Non-pigmented ciliary epithelial cell (primary cell): ENCODE measurements around the gene SYT3.

Experiments
- DNase-seq: peaks from one replicate; pipeline ENCODE4 v3.0.0-alpha.2; 2010; ENCODE audit warnings: low read depth

The SYT3 gene

DNA sequence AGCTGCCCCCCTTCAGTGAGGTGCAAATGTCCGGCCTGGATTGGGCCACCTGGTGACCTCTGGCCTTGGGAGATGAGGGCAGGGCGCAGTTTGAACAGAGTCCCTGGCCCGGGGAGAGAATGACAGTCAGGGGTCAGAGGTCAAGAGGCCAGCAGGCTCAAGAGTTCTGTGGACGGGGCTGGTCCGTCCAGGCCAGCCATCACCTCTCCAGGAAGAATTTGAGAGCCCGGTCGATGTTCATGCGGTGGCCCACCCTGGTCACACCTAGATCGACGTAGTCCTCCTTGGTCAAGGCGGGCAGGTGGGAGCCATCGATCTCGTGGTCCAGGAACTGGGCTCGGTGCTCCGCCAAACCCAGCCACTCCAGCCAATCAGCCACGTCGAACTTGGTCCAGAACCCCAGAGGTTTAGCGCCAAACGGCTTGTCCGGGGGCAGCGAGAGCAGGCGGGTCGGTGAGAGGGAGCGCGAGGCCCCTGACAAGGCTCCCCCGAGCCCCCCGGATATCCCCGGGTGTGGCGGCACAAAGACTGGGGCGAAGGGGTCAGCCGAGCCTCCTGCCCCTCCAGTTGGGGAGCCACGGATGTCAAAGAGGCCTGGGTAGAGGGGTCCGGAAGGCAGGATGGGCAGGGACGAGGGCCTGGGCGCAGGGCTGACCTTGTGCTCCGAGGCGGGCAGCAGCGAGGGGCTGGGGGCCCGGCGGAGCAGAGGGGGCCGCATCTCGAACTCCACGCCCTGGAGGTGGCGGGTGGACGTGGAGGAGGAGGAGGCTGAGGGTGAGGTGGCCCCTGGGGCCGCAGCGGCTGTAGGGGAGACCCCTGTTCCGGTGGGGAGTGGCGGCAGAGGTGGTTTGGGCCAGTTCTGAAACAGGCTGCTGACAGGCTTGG is 22.3 kb upstream of the SYT3 start:
- no peak for DNase-seq

DNA sequence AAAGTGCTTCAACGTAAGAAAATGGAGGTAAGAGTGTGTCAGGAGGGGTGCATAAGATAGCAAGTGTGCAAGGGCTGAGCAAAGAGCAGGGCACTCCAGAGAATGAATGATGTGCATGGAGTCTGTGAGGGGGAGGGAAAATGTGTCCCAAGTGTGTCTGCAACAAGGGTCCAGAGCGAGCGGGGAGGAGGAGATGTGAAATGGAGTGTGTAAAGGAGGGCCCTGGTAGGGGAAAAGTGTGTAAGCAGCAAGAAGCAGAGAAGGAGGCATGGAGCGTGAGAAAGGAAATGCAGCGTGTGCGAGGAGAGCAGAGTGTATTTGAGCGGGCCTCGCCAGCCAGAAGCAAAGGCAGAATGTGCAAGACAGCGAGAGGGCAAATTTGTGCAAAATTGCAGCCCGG is 21.3 kb upstream of the SYT3 start:
- no peak for DNase-seq

DNA sequence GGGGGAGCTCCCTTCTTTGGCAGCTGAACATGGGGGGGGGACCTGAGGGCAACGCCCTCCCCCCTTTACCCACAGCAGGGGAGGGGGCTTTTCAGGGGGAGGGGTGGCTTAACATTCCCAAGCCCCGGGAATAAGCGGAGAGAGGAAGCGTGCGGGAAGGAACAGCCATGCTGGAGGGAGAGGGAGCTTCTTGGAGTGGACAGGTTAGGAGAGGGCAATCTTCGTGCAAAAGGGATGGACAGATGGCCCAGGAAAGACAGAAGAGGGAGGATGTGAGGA is 20.3 kb upstream of the SYT3 start:
- no peak for DNase-seq

DNA sequence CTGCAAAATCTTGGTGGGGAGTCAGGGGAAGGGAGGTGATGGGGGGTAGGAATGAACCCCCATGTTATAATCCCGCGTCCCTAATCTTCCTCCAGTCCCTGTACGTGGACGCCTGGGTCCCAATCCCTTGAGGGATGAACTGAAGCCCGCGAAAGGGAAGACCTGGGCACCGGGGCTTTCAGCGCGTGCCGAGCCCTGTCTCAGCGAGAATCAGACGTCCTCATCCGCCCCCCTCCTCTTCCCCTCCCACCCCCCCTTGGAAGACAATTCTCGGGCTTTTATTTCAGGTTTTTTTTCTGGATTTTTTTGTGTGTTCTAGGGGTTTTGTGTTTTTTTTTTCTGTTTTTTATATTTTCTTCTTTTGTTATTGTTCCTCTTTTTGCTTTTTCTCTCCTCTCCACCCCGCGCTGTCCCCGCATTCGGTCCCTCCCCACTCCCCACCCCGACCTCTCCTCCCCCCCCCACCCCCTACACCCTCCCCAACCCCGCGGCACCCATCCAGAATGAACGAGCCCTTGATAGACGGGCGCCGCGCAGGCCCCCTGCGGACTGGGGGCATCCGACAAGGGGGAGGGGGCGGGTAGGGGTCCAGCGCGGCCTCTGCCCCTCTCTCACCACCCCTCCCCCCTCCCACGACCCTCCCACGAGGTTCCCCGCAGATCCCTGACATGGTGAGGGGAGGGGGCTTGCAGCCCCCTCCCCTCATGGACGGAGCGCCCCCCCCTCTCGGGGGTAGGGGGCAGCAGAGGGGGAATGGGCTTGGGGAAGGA is 19.8 kb upstream of the SYT3 start:
- no peak for DNase-seq

DNA sequence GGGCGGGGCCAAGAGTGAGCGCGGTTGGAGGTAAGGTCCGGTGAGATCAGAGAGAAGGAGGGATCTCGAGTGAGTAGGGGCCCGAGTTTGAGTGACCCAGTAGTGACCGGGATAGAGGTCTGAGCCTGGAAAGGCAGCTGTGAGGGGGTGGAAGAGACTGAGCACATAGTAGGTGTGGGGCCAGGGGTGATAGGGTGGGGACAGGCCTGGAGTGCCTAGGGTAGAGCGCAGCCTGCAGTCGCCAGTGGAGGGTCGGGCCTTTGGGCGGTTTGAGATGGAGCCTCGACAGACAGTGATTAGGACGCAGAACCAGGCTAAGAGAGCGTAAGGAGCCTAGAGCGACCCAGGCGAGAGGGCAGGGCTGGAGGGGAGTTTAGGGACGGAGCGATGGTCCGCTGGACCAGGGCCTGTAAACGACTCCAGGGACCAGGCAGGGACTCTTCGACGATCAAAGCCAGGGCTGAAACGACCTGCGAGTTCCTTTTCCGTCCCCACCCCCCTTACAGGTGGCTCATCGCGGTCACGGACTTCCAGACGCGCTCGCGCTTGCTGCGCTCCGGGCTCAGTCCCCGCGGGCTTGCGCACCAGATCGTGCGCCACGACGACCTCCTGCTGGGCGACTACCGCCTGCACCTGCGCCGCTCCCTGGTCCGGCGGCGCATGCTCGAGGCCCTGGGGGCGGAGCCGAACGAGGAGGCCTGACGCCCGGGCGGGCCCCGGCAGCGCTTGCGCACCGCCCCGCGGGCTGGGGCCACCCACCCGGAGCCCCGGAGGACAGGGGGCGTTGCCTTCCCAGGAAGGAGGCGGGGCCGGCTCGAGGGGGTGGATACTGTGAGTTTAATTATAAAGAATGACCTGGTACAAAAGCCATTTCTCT is 19.0 kb upstream of the SYT3 start:
- no peak for DNase-seq

DNA sequence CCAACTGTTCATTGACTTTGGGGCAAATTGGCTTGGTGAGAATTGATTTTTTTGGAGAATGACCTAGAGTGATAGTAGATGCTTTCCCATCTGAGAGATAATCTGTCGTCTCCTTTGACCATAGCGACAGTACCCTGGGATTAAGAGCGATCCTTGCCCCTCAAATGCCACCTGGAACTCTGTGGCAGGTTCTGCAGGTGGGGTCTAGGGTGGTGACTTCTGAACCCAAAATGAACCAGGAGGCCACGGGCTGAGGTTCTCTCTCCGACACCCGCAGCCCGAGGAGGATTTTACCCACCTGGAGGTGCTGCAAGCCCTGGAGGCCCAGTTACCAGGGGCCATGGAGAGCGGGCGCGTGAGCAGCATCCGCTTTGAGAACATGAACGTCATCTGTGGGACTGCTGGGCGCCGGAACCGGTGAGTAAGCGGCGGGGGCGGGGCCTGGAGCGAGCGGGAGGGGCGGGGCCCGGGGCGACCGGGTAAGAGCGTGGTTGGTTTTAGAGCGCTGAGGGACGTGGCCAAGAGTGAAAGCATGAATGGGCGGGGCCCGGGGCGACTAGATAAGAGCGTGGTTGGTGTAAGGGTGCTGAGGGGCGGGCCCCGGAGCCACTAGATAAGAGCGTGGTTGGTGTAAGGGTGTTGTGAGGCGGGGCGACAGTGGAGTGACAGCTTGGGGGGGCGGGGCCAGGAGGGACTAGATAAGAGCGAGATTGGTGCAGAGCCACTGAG is 18.2 kb upstream of the SYT3 start:
- peak; percentile 90 for DNase-seq

DNA sequence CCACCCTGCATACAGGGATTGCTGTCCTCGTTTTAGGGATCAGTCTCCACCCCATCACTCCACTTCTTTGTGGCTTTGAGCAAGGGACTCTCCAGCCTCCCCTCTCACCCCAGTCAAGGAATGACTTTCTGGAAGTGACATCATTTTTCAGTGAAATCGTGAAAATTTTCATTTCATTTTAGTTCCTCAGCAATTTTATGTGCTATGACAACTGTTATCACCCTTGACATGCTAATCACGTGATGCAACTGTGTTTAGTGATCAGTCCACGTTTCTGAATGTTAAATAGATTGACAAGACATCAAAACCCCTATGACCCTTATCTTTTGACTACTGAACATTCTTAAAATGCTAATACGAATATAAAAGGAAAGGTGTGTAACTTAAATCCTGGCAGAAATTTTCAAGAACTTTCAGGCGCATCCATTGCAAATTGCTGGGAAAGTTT is 17.6 kb upstream of the SYT3 start:
- no peak for DNase-seq

DNA sequence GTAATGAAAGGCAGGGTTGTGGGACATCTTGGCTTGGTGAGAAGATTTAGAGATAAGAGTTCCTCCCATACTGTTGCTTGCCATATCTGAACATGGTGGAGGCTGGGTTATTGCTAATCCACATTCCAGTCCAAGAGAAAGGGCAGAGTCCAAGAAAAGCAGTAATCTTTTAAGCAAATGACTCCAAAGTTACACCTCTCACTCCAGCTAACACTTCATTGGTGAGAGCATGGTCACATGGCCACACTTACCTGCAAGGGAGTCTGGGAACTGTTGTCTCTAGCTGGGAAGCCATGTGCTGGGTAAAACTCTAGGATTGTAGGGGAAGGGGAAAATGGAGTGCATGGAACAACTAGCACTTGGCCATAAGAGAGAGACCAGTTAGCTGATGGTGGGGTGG is 15.2 kb upstream of the SYT3 start:
- DNase-seq, result no peak

DNA sequence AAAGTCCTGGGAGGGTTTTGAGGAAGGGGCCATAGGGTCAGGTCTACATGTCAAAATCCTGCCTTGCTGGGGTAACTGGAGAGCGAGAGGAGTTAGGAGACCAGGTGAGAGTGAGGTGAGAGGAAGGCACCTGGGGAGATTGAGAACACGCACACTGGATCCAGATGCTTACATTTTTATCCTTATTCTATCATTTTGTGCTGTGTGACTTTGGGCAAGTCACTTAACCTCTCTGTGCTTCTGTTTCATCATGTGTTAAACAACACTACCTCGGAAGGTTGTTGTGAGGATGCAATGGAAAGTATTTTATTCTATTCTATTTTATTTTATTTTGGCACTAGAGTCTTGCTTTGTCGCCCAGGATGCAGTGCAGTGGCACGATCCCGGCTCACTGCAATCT is 13.0 kb upstream of the SYT3 start:
- no peak for DNase-seq

DNA sequence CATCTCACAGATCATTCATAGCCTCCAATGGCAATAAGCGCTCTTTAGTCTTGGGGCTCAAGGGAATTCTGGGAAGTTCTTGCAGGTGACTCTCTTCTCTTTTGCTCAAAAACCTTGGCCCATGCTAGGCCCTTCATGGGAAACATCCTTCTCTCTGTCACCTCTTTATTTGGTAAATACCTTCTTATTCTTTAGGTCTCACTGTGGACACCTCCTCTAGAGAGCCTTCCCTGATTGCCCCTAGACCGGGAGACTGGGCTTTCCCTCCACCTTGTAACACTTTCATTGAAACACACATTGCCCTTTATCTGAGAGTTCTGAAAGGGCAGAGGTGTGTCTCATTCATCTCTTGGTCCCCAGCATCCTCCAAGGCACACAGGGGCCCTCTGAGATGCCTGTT is 11.5 kb upstream of the SYT3 start:
- no peak for DNase-seq

DNA sequence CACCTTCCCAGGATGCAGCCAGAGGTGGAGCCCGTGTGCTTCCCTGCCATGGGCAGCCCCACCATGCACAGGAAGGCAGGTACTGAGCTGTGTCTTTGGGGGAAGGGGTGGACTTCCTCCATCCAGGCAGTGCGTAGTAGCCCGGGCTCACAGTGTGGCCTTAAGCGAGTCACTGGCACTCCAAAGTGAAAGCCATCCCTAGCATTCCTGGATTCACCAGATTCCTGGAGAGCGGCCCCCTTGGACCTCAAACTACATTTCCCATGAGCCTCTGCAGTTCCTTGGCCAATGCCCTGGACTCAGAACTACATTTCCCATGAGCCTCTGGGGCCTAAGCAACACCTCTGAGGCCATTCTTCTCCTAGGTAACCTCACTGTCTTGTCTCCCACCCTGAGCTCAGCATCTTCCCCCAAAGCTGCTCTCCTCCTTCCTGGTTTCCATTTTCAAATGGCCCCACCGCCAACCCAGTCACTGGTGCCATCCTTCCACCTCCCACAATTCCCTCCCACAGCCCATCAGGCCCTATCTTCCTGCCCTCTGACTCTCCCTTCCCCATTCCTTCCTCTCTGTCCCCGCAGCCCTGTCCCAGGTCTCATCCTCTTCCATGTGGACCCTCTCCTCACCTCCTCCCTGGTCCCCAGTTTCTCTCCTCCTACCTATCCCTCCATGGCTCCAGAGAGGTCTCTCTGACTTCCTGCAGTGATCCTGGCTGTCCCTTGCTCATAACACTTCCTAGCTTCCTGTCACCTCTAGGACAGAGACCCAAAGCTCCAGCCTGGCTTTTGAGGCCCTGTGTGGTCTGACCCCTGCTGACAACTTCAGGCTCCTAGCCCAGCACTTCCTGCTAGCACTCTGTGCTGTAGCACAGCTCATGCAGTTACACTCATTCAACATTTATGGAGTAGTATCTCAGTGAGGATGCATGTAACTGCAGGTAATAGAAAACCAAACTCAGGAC is 10.0 kb upstream of the SYT3 start, which contains the start of gene C19orf81:
C19orf81 (plus strand) TSS at position 13 of the 959 bp plus-strand sequence; CDS start at position 13, 0 bp downstream.
- no peak for DNase-seq

DNA sequence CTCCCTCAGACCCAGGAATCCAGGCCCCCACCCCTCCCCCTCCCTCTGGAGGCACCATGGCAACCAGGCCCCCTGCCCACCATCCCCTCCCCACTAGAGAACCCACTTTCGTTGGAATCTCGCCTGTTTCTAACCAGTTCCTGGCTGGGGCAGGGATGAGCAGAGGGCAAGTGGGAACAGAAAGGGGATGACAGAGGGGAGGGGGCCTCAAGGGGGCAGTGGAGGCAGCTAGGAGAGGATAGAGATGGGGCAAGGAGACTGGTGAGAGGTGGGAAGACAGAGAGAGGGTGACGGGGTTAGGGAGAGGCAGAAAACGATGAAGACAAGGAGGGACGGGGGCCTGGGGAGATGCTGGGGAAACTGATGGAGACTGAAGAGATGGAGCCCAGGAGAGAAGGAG is 9.0 kb upstream of the SYT3 start:
- no peak for DNase-seq

DNA sequence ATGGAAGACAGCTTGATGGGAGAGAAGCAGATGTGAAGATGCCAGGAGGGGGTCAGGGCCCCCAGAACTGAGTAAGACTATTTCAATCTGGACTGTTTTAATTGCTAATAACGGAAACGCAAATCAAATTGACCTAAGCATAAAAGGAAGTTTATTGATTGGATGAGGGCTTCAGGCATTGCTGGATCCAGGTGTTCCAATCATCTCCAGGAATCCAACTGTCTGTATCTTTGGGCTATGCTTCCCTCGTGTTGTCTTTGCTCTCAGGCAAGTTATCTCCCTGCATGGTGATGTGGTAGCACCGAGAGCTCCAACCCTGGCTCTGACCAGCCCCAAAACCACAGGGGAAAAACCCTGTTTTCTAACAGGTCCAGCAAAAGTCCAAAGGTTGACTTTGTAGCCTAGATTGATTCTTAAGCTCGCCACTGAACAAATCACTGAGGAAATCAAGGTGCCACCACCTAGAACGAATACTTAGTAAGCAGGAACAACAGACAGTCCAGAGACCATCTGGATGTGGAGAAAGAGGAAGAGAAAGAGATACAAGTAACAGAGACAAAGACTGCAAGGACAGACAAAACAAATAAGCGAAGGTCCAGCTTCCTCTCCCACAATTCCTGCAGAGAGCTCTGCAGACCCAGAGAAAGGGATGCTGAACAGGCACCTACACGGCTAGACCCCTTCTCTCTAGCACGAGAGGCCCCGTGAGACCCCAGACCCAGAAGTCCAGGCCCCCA is 8.4 kb upstream of the SYT3 start:
- no peak for DNase-seq

DNA sequence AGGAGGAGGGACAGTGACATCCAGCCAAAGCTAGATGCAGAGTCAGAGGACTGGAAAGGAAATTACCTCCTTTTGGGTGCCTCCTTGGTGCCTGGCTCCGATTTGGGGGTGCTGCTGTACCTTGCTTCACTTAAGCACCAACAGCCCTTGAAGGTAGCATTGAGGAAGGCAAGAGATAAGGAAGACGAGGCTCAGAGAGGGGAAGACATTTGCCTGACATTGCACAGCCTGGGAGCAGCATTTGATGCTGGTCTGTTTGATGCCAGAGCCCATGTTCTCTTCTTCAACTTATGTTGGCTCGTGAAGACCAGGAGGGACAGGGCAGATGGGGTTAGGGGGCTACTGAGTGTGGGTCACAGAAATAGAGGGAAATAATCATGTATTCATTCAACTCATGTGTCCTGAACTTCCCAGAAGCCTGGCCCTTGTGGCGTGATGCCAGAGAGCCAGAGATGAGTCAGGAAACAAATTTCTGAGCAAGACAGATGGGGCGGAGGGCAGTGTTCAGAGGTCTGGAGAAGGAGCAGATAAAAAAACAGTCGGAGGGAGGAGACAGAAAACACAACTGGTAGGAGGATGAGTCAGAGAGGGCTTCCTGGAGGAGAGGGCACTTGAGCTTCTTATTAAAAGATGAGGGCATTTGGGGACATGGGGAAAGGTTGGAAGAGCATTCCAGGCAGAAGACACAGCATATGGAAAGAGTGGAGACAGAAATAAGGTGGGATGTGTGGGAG is 6.6 kb upstream of the SYT3 start:
- DNase-seq, result peak; percentile 19

DNA sequence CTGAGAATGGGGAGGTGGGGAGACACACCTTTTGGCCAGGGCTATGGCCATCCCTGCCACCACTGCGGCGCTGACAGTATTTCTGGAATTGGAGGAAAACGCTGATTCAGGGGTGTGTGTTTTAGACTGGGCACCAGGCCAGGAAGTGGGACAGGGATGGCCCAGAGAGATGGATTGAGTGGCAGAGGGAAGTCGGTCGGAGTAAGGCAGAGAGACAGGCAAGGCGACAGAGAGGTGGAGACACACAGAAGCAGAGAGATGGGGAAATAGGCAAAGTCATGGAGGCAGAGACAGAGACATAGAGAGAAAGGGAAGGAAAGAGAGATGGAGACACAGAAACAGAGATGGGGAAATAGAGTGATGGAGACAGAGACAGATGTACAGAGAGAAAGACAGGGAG is 5.4 kb upstream of the SYT3 start:
- DNase-seq, result no peak

DNA sequence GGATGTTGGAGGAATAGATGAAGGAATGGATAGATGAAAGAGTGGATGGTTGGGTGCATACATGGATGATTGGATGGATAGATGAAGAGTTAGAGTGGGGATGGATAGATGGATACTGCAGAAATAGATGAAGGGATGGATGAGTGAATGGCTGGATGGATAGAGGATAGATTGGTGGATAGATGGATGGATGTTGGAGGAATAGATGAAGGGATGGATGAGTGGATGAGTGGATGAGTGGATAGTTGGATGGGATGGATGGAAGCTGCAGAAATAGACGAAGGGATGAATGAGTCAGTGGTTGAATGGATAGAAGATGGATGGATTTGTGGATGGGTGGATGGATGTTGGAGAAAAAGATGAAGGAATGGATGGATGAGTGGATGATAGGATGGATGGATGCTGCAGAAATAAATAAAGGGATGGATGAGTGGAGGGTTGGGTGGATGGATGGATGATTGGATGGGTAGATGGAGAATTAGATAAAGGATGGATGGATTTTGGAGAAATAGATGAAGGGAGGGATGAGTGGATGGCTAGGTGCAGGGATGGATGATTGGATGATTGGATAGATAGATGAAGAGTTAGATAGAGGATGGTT is 4.7 kb upstream of the SYT3 start:
- DNase-seq, result no peak

DNA sequence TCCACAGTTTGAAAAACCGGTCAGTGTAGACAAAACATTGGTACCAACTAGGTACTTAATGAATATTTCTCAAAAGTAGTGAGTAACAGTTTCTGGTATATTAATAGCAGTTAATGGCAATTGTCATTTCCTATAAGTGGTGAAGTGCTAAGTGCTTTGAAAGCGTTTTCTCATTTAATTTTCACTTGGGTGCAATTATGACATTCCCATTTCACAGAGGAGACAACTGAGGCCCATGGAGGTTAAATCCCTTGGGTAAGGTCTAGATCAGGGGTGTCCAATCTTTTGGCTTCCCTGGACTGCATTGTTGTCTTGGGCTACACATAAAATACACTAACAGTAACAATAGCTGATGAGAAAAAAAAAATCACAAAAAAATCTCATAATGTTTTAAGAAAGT is 687 bp upstream of the SYT3 start:
- DNase-seq, result no peak

DNA sequence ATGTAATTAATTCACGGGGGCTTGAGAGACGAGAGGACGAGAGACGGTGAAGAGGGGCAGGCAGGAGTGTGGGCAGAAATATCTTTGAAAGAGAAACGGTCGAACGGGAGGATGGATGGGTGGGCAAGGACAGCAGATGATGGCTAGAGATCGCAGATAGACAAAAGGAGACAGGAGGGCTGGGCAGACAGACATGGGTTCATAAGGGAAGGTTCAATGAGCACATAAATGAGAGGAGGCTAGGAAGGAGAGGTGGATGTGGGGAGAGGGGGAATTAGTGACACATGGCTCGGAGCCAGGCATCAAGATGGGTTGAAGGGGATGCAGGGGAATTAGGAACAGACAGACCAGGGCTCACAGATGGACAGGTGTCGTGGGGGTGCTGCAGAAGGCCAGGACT is 1.1 kb downstream of the SYT3 start:
- no peak for DNase-seq
